ENCODE measurements around the gene PRRC2B.
"Not testable (repeated sequence)": the region's sequence is repeated elsewhere in the genome, so short reads cannot be mapped to it uniquely, and the experiment has no call there.

GRCh38 chr9:131372599-131372973, 21.3 kb upstream of the PRRC2B start:
- not testable (repeated sequence) for TF ChIP-seq EP300, CTCF (IDR thresholded peaks at IDR 0.05)
